Smooth muscle cell (in vitro differentiated cells): ENCODE results near the gene DOK6. TPM values are rescaled to one million over a fixed set of nuclear protein-coding genes. Genes with fewer than 3 reads are reported as not detected.

Experiments used
- DNase-seq: peaks from one replicate; lab custom pipeline; 2025; ENCODE audit not compliant: unreplicated experiment; lab: John Stamatoyannopoulos, UW
- H2AFZ ChIP-seq: fragments of 200-600 bp; sonication (generic); 2 replicates; pipeline ENCODE4 v1.6.0; 2016; ENCODE audit warnings: antibody characterized with exemption, low read depth, mild to moderate bottlenecking
- H3F3A ChIP-seq: fragments of 200-600 bp; sonication (generic); 2 replicates; pipeline ENCODE4 v1.6.0; 2017; ENCODE audit warnings: antibody characterized with exemption, low read depth
- H3K27ac ChIP-seq: fragments of 200-600 bp; sonication (generic); 2 replicates; pipeline ENCODE4 v1.5.1; 2016; ENCODE audit warnings: low read depth, mild to moderate bottlenecking
- H3K27me3 ChIP-seq: fragments of 200-600 bp; sonication (generic); 2 replicates; pipeline ENCODE4 v1.6.1; 2016; ENCODE audit warnings: low read depth, mild to moderate bottlenecking
- H3K36me3 ChIP-seq: fragments of 200-600 bp; sonication (generic); 2 replicates; pipeline ENCODE4 v1.5.1; 2016; ENCODE audit warnings: low read depth
- H3K4me1 ChIP-seq: fragments of 200-600 bp; sonication (generic); 2 replicates; pipeline ENCODE4 v1.5.1; 2016; ENCODE audit warnings: low read depth
- H3K4me2 ChIP-seq: fragments of 200-600 bp; sonication (generic); 2 replicates; pipeline ENCODE4 v1.6.0; 2016; ENCODE audit warnings: mild to moderate bottlenecking
- H3K4me3 ChIP-seq: fragments of 200-600 bp; sonication (generic); 2 replicates; pipeline ENCODE4 v1.5.1; 2016; ENCODE audit warnings: mild to moderate bottlenecking
- H3K79me2 ChIP-seq: fragments of 200-600 bp; sonication (generic); 2 replicates; pipeline ENCODE4 v1.6.0; 2016; ENCODE audit warnings: low read depth, mild to moderate bottlenecking
- H3K9ac ChIP-seq: fragments of 200-600 bp; sonication (generic); 2 replicates; pipeline ENCODE4 v1.6.0; 2016; ENCODE audit warnings: low read depth
- H3K9me3 ChIP-seq: fragments of 200-600 bp; sonication (generic); replicated peaks from 2 replicates; pipeline ENCODE4 v1.5.1; 2016; ENCODE audit warnings: low read depth
- H4K20me1 ChIP-seq: fragments of 200-600 bp; sonication (generic); 2 replicates; pipeline ENCODE4 v1.6.0; 2016; ENCODE audit warnings: low read depth
- CTCF ChIP-seq: fragments of 200-600 bp; sonication (generic); IDR thresholded peaks from 2 replicates; pipeline ENCODE4 v1.5.1; 2017; ENCODE audit warnings: borderline replicate concordance, mild to moderate bottlenecking, antibody characterized with exemption; ENCODE audit not compliant: insufficient read depth, poor library complexity, severe bottlenecking
- WGBS: methylation state at CpG from one replicate; pipeline ENCODE4 v1.1.7; 2016; ENCODE audit warnings: low lambda C conversion rate; 5-methylcytosine and 5-hydroxymethylcytosine counted together
- polyA plus RNA-seq: library from polyadenylated mRNA; unstranded; fragments of >200 nt; fragmentation: Nextera tagmentation; extraction: Ambion mirVana; gene quantifications from 2 replicates; pipeline ENCODE4 v1.2.1, GENCODE V29; 2016
- total RNA-seq: library from RNA; depleted of rRNA; stranded (reverse); fragments of >200 nt; gene quantifications from 2 replicates; pipeline ENCODE4 v1.2.3, GENCODE V29; 2014

The DOK6 gene
- total and polyA plus RNA-seq, 2 experiments from 2014 or later, result 7.2 to 21.4 TPM

GRCh38 chr18:69397096-69397495 is 3.6 kb upstream of the DOK6 start:
- Histone ChIP-seq H3K9me3 (no peaks in the 10 kb centered on the region), H4K20me1 (peaks cover under 1% of the 10 kb centered on the region), H3K27me3 (peaks cover 13% of the 10 kb centered on the region), H3K4me1 (peaks cover 15% of the 10 kb centered on the region), H2AFZ (no peak overlapping the region), H3K4me3 (no peak overlapping the region), H3K79me2 (no peaks in the 10 kb centered on the region), H3F3A (no peaks in the 10 kb centered on the region), H3K4me2 (no peak overlapping the region), H3K27ac (no peak overlapping the region), H3K9ac (no peak overlapping the region), H3K36me3 (no peaks in the 10 kb centered on the region)
- DNase-seq, result no peak
- WGBS, result 74% methylated on average over 7 of the region's 7 CpGs
- no peak for TF ChIP-seq CTCF

- Histone ChIP-seq H3F3A (no peaks in the 10 kb centered on the region), H3K9me3 (no peaks in the 10 kb centered on the region), H3K9ac (no peak overlapping the region), H3K27me3 (peaks cover 30% of the 10 kb centered on the region), H3K4me3 (no peak overlapping the region), H2AFZ (no peak overlapping the region), H3K36me3 (no peaks in the 10 kb centered on the region), H3K79me2 (no peaks in the 10 kb centered on the region), H4K20me1 (peaks cover 15% of the 10 kb centered on the region), H3K4me1 (peaks cover 22% of the 10 kb centered on the region), H3K27ac (no peak overlapping the region), H3K4me2 (peak overlapping the region; percentile 98)
- DNase-seq, result no peak
- no peak for TF ChIP-seq CTCF
- WGBS, result 39% methylated on average over 3 of the region's 3 CpGs
These were observed 1.4 kb upstream of the DOK6 start for GRCh38 chr18:69399253-69399652.

- Histone ChIP-seq H3K9me3 (no peaks in the 10 kb centered on the region), H3K4me2 (peak overlapping the region; percentile 95), H3K4me1 (peaks cover 22% of the 10 kb centered on the region), H3K79me2 (peaks cover 4% of the 10 kb centered on the region), H3K4me3 (peak overlapping the region; percentile 75), H3K9ac (no peak overlapping the region), H3K27ac (no peak overlapping the region), H3K27me3 (peaks cover 36% of the 10 kb centered on the region), H3F3A (no peaks in the 10 kb centered on the region), H4K20me1 (peaks cover 15% of the 10 kb centered on the region), H2AFZ (peak overlapping the region; percentile 96), H3K36me3 (no peaks in the 10 kb centered on the region)
- DNase-seq, result no peak
- TF ChIP-seq CTCF, result no peak
- 0% methylated on average over 29 of the region's 47 CpGs for WGBS
These were observed 213 bp downstream of the DOK6 start for GRCh38 chr18:69400976-69401225.

- H3K9ac ChIP-seq, result no peak overlapping the region
- under 1% methylated on average over 65 of the region's 66 CpGs for WGBS
- H2AFZ ChIP-seq, result peak overlapping the region; percentile 96
- H3K36me3 ChIP-seq, result no peaks in the 10 kb centered on the region
- peaks cover 36% of the 10 kb centered on the region for H3K27me3 ChIP-seq
- H3K27ac ChIP-seq, result no peak overlapping the region
- no peak for TF ChIP-seq CTCF
- H3K4me3 ChIP-seq, result peak overlapping the region; percentile 75
- no peaks in the 10 kb centered on the region for H3K9me3 ChIP-seq
- DNase-seq, result peak; percentile 21
- peaks cover 9% of the 10 kb centered on the region for H3K79me2 ChIP-seq
- H3K4me2 ChIP-seq, result peak overlapping the region; percentile 95
- peaks cover 15% of the 10 kb centered on the region for H4K20me1 ChIP-seq
- H3F3A ChIP-seq, result no peaks in the 10 kb centered on the region
- H3K4me1 ChIP-seq, result peaks cover 22% of the 10 kb centered on the region
These were observed 711 bp downstream of the DOK6 start for GRCh38 chr18:69401226-69401971.
